ENCODE measurements around the gene CPVL. TPM values are rescaled to one million over a fixed set of nuclear protein-coding genes. Genes with fewer than 3 reads are reported as not detected.

Gene CPVL
- total RNA-seq, 2 donors from 2014 or later: 4.4 to 6.0 TPM

- H3K36me3 Mint-ChIP-seq (ENCODE audit: low read depth): no peaks in the 10 kb centered on the region
- no peak for ATAC-seq
These were observed 27.1 kb upstream of the CPVL start for GRCh38 chr7:29173458-29173857.

GRCh38 chr7:29170781-29171180 lies 24.4 kb upstream of the CPVL start:
- no peak for DNase-seq
- Mint-ChIP-seq H3K27ac (no peak overlapping the region), H3K4me1 (no peaks in the 10 kb centered on the region), H3K27me3 (peaks cover 17% of the 10 kb centered on the region), H3K4me3 (no peak overlapping the region), H3K36me3 (ENCODE audit: low read depth) (no peaks in the 10 kb centered on the region)
- ATAC-seq: no peak
- no peaks in the 10 kb centered on the region for H3K9me3 ChIP-seq (ENCODE audit: control insufficient read depth, low read length, poor library complexity, severe bottlenecking)

More at GRCh38 chr7:29173458-29173857, 27.1 kb upstream of the CPVL start:
- Mint-ChIP-seq H3K4me3 (no peak overlapping the region), H3K4me1 (peaks cover 5% of the 10 kb centered on the region), H3K27ac (no peak overlapping the region), H3K27me3 (peaks cover 15% of the 10 kb centered on the region)
- DNase-seq: no peak
- H3K9me3 ChIP-seq (ENCODE audit: control insufficient read depth, low read length, poor library complexity, severe bottlenecking): no peaks in the 10 kb centered on the region

- H3K4me3 Mint-ChIP-seq: no peak overlapping the region
- peaks cover 17% of the 10 kb centered on the region for H3K27me3 Mint-ChIP-seq
- H3K27ac Mint-ChIP-seq: no peak overlapping the region
- no peaks in the 10 kb centered on the region for H3K36me3 Mint-ChIP-seq (ENCODE audit: low read depth)
- no peak for DNase-seq
- no peaks in the 10 kb centered on the region for H3K9me3 ChIP-seq (ENCODE audit: control insufficient read depth, low read length, poor library complexity, severe bottlenecking)
- no peak for ATAC-seq
- H3K4me1 Mint-ChIP-seq: no peaks in the 10 kb centered on the region
These were observed 21.4 kb upstream of the CPVL start for GRCh38 chr7:29167721-29168120.

- Mint-ChIP-seq H3K27me3 (peaks cover 4% of the 10 kb centered on the region), H3K36me3 (ENCODE audit: low read depth) (no peaks in the 10 kb centered on the region), H3K27ac (no peak overlapping the region), H3K4me3 (no peak overlapping the region), H3K4me1 (no peaks in the 10 kb centered on the region)
- DNase-seq (no peak), ATAC-seq (no peak)
- H3K9me3 ChIP-seq (ENCODE audit: control insufficient read depth, low read length, poor library complexity, severe bottlenecking): no peaks in the 10 kb centered on the region
These were observed 17.5 kb upstream of the CPVL start for GRCh38 chr7:29163854-29164253.

- Mint-ChIP-seq H3K4me1 (no peaks in the 10 kb centered on the region), H3K36me3 (ENCODE audit: low read depth) (no peaks in the 10 kb centered on the region), H3K27me3 (peaks cover 1% of the 10 kb centered on the region), H3K4me3 (no peak overlapping the region), H3K27ac (no peak overlapping the region)
- DNase-seq (no peak), ATAC-seq (no peak)
- no peaks in the 10 kb centered on the region for H3K9me3 ChIP-seq (ENCODE audit: control insufficient read depth, low read length, poor library complexity, severe bottlenecking)
These were observed 16.2 kb upstream of the CPVL start for GRCh38 chr7:29162577-29162976.

GRCh38 chr7:29161231-29161630 lies 14.9 kb upstream of the CPVL start:
- no peaks in the 10 kb centered on the region for H3K9me3 ChIP-seq (ENCODE audit: control insufficient read depth, low read length, poor library complexity, severe bottlenecking)
- no peak for DNase-seq
- H3K27ac Mint-ChIP-seq: no peak overlapping the region
- no peaks in the 10 kb centered on the region for H3K36me3 Mint-ChIP-seq (ENCODE audit: low read depth)
- no peak overlapping the region for H3K4me3 Mint-ChIP-seq
- no peaks in the 10 kb centered on the region for H3K27me3 Mint-ChIP-seq
- no peak for ATAC-seq
- H3K4me1 Mint-ChIP-seq: no peaks in the 10 kb centered on the region

GRCh38 chr7:29160080-29160479 lies 13.7 kb upstream of the CPVL start:
- H3K9me3 ChIP-seq (ENCODE audit: control insufficient read depth, low read length, poor library complexity, severe bottlenecking): no peaks in the 10 kb centered on the region
- DNase-seq (no peak), ATAC-seq (no peak)
- Mint-ChIP-seq H3K4me1 (no peaks in the 10 kb centered on the region), H3K27ac (no peak overlapping the region), H3K27me3 (peaks cover 6% of the 10 kb centered on the region), H3K4me3 (no peak overlapping the region), H3K36me3 (ENCODE audit: low read depth) (no peaks in the 10 kb centered on the region)

- H3K4me3 Mint-ChIP-seq: no peak overlapping the region
- no peak for DNase-seq
- H3K27me3 Mint-ChIP-seq: peaks cover 6% of the 10 kb centered on the region
- H3K4me1 Mint-ChIP-seq: no peaks in the 10 kb centered on the region
- no peak for ATAC-seq
- H3K27ac Mint-ChIP-seq: no peak overlapping the region
- no peaks in the 10 kb centered on the region for H3K36me3 Mint-ChIP-seq (ENCODE audit: low read depth)
- H3K9me3 ChIP-seq (ENCODE audit: control insufficient read depth, low read length, poor library complexity, severe bottlenecking): no peaks in the 10 kb centered on the region
These were observed 12.6 kb upstream of the CPVL start for GRCh38 chr7:29158795-29159423.

GRCh38 chr7:29156907-29157452 lies 10.6 kb upstream of the CPVL start:
- H3K4me3 Mint-ChIP-seq: no peak overlapping the region
- ATAC-seq: no peak

GRCh38 chr7:29154076-29154475 lies 7.7 kb upstream of the CPVL start:
- Mint-ChIP-seq H3K4me1 (no peaks in the 10 kb centered on the region), H3K27ac (no peak overlapping the region), H3K4me3 (no peak overlapping the region), H3K27me3 (peaks cover 6% of the 10 kb centered on the region), H3K36me3 (ENCODE audit: low read depth) (no peaks in the 10 kb centered on the region)
- no peak for ATAC-seq
- H3K9me3 ChIP-seq (ENCODE audit: control insufficient read depth, low read length, poor library complexity, severe bottlenecking): no peaks in the 10 kb centered on the region
- DNase-seq: no peak

More at GRCh38 chr7:29156907-29157452, 10.6 kb upstream of the CPVL start:
- no peaks in the 10 kb centered on the region for H3K9me3 ChIP-seq (ENCODE audit: control insufficient read depth, low read length, poor library complexity, severe bottlenecking)
- peaks cover 6% of the 10 kb centered on the region for H3K27me3 Mint-ChIP-seq
- no peak for DNase-seq
- no peaks in the 10 kb centered on the region for H3K4me1 Mint-ChIP-seq
- H3K36me3 Mint-ChIP-seq (ENCODE audit: low read depth): no peaks in the 10 kb centered on the region
- H3K27ac Mint-ChIP-seq: no peak overlapping the region

GRCh38 chr7:29150856-29151255 lies 4.5 kb upstream of the CPVL start:
- peaks cover 4% of the 10 kb centered on the region for H3K36me3 Mint-ChIP-seq (ENCODE audit: low read depth)
- peaks cover 24% of the 10 kb centered on the region for H3K27me3 Mint-ChIP-seq
- DNase-seq (no peak), ATAC-seq (no peak)
- no peak overlapping the region for H3K4me3 Mint-ChIP-seq
- H3K9me3 ChIP-seq (ENCODE audit: control insufficient read depth, low read length, poor library complexity, severe bottlenecking): no peaks in the 10 kb centered on the region
- no peak overlapping the region for H3K27ac Mint-ChIP-seq
- no peaks in the 10 kb centered on the region for H3K4me1 Mint-ChIP-seq

GRCh38 chr7:29149036-29149435 lies 2.7 kb upstream of the CPVL start:
- ATAC-seq (no peak), DNase-seq (no peak)
- no peaks in the 10 kb centered on the region for H3K9me3 ChIP-seq (ENCODE audit: control insufficient read depth, low read length, poor library complexity, severe bottlenecking)
- H3K4me1 Mint-ChIP-seq: no peaks in the 10 kb centered on the region
- H3K36me3 Mint-ChIP-seq (ENCODE audit: low read depth): peaks cover 4% of the 10 kb centered on the region
- no peak overlapping the region for H3K27ac Mint-ChIP-seq
- no peak overlapping the region for H3K4me3 Mint-ChIP-seq
- H3K27me3 Mint-ChIP-seq: peaks cover 20% of the 10 kb centered on the region

- peaks cover 4% of the 10 kb centered on the region for H3K36me3 Mint-ChIP-seq (ENCODE audit: low read depth)
- DNase-seq (no peak), ATAC-seq (no peak)
- H3K4me3 Mint-ChIP-seq: no peak overlapping the region
- no peak overlapping the region for H3K27ac Mint-ChIP-seq
- peaks cover 20% of the 10 kb centered on the region for H3K27me3 Mint-ChIP-seq
- no peaks in the 10 kb centered on the region for H3K9me3 ChIP-seq (ENCODE audit: control insufficient read depth, low read length, poor library complexity, severe bottlenecking)
- H3K4me1 Mint-ChIP-seq: no peaks in the 10 kb centered on the region
These were observed 1.5 kb upstream of the CPVL start for GRCh38 chr7:29147821-29148220.

- no peak for ATAC-seq
- Mint-ChIP-seq H3K27ac (no peak overlapping the region), H3K4me1 (no peaks in the 10 kb centered on the region), H3K27me3 (peaks cover 24% of the 10 kb centered on the region), H3K4me3 (no peak overlapping the region), H3K36me3 (ENCODE audit: low read depth) (peaks cover 4% of the 10 kb centered on the region)
- no peak for DNase-seq
- H3K9me3 ChIP-seq (ENCODE audit: control insufficient read depth, low read length, poor library complexity, severe bottlenecking): no peaks in the 10 kb centered on the region
These were observed 712 bp upstream of the CPVL start for GRCh38 chr7:29146888-29147609.

Measured in T-helper 17 cell (primary cell).